A549 (cell line): ENCODE data around the gene SH2D1A.

Experiments used
- BHLHE40 ChIP-seq: IDR thresholded peaks from 2 replicates; pipeline ENCODE4 v1.6.1; 2012; ENCODE audit warnings: low read depth, low read length, inconsistent platforms
- CTCF ChIP-seq: fragments of >200 bp; sonication (Bioruptor Twin); formaldehyde crosslinking; IDR thresholded peaks from 3 replicates; pipeline ENCODE4 v1.5.1; 2016
- POLR2A ChIP-seq: IDR thresholded peaks from 2 replicates; pipeline ENCODE4 v1.6.1; 2012; ENCODE audit warnings: mild to moderate bottlenecking, low read length
- RCOR1 ChIP-seq: fragments of 150-350 bp; IDR thresholded peaks from 2 replicates; pipeline ENCODE4 v1.6.1; 2014; ENCODE audit warnings: antibody characterized with exemption, low read length, low read depth
- ZC3H11A ChIP-seq: fragments of 450-650 bp; IDR thresholded peaks from 2 replicates; pipeline ENCODE4 v1.6.1; 2014; ENCODE audit warnings: antibody characterized with exemption, mild to moderate bottlenecking
- TF ChIP-seq, protein P1 (sequence below): fragments of 250-450 bp; sonication (Bioruptor Pico); IDR thresholded peaks from 2 replicates; pipeline ENCODE4 v1.5.0; 2021; ENCODE audit warnings: mild to moderate bottlenecking, moderate library complexity, borderline replicate concordance
- TF ChIP-seq, protein P2 (sequence below): fragments of 200-600 bp; sonication (generic); IDR thresholded peaks from 2 replicates; pipeline ENCODE4 v1.6.1; 2016; ENCODE audit warnings: antibody characterized with exemption, mild to moderate bottlenecking, moderate library complexity

DNA sequence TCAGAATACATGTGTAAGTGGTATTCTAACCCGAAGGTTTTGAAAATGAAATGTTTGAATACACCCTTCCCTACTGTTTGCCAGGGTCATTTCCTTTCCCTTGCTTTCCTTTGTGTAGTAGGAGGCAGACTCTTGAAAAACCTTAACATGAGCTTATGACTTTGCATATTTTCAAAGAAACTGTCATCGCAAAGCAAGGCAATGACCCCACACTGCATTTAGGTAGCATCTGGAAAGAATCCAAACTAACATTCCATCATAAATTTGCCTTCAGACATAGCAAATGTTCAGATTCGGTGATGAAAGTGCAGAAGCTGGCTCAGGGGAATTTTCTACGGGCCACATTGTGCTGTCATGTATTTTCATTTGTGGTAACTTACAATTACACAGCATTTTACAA is 32.3 kb downstream of the SH2D1A start:
- TF ChIP-seq, protein P1, sequence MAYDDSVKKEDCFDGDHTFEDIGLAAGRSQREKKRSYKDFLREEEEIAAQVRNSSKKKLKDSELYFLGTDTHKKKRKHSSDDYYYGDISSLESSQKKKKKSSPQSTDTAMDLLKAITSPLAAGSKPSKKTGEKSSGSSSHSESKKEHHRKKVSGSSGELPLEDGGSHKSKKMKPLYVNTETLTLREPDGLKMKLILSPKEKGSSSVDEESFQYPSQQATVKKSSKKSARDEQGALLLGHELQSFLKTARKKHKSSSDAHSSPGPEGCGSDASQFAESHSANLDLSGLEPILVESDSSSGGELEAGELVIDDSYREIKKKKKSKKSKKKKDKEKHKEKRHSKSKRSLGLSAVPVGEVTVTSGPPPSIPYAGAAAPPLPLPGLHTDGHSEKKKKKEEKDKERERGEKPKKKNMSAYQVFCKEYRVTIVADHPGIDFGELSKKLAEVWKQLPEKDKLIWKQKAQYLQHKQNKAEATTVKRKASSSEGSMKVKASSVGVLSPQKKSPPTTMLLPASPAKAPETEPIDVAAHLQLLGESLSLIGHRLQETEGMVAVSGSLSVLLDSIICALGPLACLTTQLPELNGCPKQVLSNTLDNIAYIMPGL (CRISPR knock-in tag), result no peak
- no peak for TF ChIP-seq CTCF
- no peak for TF ChIP-seq ZC3H11A
- no peak for TF ChIP-seq BHLHE40
- TF ChIP-seq, protein P2, sequence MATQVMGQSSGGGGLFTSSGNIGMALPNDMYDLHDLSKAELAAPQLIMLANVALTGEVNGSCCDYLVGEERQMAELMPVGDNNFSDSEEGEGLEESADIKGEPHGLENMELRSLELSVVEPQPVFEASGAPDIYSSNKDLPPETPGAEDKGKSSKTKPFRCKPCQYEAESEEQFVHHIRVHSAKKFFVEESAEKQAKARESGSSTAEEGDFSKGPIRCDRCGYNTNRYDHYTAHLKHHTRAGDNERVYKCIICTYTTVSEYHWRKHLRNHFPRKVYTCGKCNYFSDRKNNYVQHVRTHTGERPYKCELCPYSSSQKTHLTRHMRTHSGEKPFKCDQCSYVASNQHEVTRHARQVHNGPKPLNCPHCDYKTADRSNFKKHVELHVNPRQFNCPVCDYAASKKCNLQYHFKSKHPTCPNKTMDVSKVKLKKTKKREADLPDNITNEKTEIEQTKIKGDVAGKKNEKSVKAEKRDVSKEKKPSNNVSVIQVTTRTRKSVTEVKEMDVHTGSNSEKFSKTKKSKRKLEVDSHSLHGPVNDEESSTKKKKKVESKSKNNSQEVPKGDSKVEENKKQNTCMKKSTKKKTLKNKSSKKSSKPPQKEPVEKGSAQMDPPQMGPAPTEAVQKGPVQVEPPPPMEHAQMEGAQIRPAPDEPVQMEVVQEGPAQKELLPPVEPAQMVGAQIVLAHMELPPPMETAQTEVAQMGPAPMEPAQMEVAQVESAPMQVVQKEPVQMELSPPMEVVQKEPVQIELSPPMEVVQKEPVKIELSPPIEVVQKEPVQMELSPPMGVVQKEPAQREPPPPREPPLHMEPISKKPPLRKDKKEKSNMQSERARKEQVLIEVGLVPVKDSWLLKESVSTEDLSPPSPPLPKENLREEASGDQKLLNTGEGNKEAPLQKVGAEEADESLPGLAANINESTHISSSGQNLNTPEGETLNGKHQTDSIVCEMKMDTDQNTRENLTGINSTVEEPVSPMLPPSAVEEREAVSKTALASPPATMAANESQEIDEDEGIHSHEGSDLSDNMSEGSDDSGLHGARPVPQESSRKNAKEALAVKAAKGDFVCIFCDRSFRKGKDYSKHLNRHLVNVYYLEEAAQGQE, result no peak
- no peak for TF ChIP-seq POLR2A
- TF ChIP-seq RCOR1, result no peak
